Mesodermal cell (in vitro differentiated cells): ENCODE measurements around the gene HINT2.

Experiments
- H3K27ac ChIP-seq: 2 replicates; pipeline ENCODE4 v1.7.0; 2013; ENCODE audit warnings: mild to moderate bottlenecking, low read depth, low read length, moderate library complexity; ENCODE audit not compliant: severe bottlenecking
- H3K36me3 ChIP-seq: 2 replicates; pipeline ENCODE4 v1.7.1; 2013; ENCODE audit warnings: mild to moderate bottlenecking, low read length, moderate library complexity; ENCODE audit not compliant: control insufficient read depth, insufficient read depth
- H3K4me1 ChIP-seq: one replicate; pipeline ENCODE4 v1.7.1; 2013; ENCODE audit warnings: mild to moderate bottlenecking, low read length; ENCODE audit not compliant: insufficient read depth, control insufficient read depth, poor library complexity, severe bottlenecking
- H3K4me3 ChIP-seq: 2 replicates; pipeline ENCODE4 v1.7.0; 2013; ENCODE audit warnings: low read length, control low read depth, mild to moderate bottlenecking; ENCODE audit not compliant: insufficient read depth, poor library complexity, severe bottlenecking; ENCODE audit errors: extremely low read depth
- H3K9me3 ChIP-seq: 2 replicates; pipeline ENCODE4 v1.7.1; 2013; ENCODE audit warnings: mild to moderate bottlenecking, low read length, moderate library complexity; ENCODE audit not compliant: control insufficient read depth
- WGBS, 2 experiments: methylation state at CpG; one replicate each; pipeline ENCODE4 v1.1.5; 2013; ENCODE audit warnings: missing lambda C conversion rate in 2 of 2; ENCODE audit not compliant: insufficient coverage in 2 of 2; 5-methylcytosine and 5-hydroxymethylcytosine counted together

HINT2 gene

DNA sequence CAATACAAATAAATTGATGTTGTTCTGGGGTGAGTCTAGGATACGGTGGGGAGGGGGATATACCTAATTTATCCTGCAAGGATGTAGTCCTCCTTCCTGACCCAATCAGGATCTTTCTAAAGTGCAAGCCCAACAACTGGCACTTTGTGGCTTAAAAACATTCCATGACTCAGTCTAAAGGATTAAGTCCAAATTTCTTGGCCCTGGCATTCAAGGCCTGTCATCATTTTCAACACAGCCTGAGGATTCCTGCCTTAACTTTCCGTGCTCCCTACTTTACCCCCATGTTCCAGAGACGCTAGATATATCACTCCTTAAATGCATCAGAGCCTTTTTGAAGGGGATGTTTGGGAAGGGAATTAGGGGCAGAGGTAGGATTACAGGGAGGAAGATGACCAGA is 12.6 kb upstream of the HINT2 start:
- Histone ChIP-seq H3K27ac (no peak overlapping the region), H3K9me3 (no peaks in the 10 kb centered on the region), H3K4me3 (no peak overlapping the region), H3K36me3 (no peaks in the 10 kb centered on the region), H3K4me1 (peaks cover 2% of the 10 kb centered on the region)
- WGBS, 2 experiments = no CpG with 5 or more reads among the region's 3 CpGs

DNA sequence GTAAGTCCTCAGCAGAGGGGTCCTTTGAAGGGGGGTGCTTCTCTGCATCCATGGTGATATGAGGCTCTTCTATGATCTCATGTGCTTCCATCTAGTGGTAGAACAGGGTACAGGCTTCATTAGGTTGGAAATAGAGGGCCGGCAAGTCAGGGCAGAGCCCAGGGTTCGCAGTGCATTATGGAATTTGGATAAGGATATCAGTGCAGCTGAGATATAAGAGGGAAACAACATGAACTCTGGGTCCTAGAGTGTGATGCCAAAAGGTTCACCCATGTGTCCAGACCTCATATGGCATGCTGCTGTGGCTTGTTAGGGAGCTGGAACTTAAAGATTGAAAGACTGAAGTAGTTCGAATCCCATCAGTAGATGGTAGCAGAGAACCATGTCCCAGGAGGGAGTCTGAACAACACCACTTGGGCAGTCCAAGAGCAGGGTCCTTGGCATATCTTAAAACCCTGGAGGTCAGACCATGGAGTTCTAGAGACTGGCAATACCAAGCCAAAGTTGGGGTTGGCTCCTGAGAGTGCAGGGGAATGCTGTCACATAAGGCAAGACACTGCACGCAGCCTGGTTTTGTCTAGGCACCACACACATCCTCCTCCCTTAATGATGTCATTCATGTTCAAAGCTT is 11.3 kb upstream of the HINT2 start:
- whole genome bisulfite sequencing, 2 experiments = 61 to 67% methylated on average over 4 of the region's 4 CpGs
- H3K27ac ChIP-seq = no peak overlapping the region
- no peak overlapping the region for H3K4me3 ChIP-seq
- H3K36me3 ChIP-seq = no peaks in the 10 kb centered on the region
- peaks cover 2% of the 10 kb centered on the region for H3K4me1 ChIP-seq
- H3K9me3 ChIP-seq = no peaks in the 10 kb centered on the region

DNA sequence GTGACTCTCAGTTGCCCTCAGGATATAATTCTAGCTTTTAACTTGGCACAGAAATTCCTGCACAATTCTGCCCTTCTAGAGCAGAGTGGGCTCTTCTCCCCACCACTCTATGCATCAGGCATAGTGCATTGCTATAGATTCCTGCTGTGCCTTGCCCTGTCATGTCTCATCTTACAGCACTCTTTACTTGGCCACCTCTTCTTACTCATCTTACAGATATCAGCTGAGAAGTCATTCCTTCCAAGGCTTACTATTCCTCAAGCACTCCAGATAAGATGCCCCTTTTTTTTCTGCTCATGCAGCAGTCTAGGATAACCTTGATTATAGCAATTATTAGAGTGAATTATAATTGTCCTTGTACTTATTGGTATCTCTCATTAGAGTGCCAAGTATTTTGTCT is 8.1 kb upstream of the HINT2 start:
- Histone ChIP-seq H3K4me1 (no peaks in the 10 kb centered on the region), H3K9me3 (no peaks in the 10 kb centered on the region), H3K4me3 (no peak overlapping the region), H3K36me3 (no peaks in the 10 kb centered on the region), H3K27ac (no peak overlapping the region)

DNA sequence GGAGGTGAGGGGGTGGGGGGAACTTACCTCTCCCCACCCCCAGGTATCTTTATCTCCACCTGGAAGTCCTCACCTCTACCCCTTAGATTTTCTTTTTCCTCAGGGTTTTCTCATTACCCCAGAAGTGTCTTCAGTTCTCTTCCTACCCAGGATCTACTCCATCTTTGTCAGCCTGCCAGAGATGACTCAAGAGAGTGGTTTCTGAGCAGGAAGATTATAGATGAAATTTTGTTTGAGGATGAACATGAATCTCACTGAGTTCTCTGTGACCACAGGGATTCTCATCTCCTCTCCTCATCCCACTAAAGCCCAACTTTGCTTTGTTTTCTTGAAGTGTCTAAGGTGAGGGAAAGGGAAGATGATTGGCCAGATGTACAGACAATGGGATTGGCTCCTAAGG is 5.2 kb upstream of the HINT2 start:
- H3K36me3 ChIP-seq = no peaks in the 10 kb centered on the region
- no peak overlapping the region for H3K4me3 ChIP-seq
- no peak overlapping the region for H3K27ac ChIP-seq
- no peaks in the 10 kb centered on the region for H3K4me1 ChIP-seq
- no peaks in the 10 kb centered on the region for H3K9me3 ChIP-seq

DNA sequence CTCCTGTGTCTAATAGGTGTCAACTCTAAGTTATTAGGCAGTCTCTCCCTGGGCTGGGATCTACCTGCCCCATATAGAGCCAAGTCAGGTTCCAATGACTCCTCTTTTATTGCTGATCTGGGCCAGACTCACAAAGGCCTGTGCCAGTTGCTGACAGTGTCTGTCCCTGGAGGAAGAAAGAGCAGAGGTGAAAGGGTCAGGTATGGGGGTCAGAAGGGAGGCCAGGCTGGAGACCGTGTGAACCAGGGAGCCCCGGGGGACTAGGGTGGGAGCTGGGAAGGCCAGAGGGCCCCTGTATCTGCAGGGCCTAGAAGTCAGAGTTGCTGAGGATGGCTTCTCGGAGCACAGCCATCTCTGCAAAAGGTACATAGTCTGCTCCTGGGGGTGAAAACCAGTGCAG is 3.5 kb upstream of the HINT2 start:
- peaks cover 7% of the 10 kb centered on the region for H3K4me1 ChIP-seq
- H3K36me3 ChIP-seq = no peaks in the 10 kb centered on the region
- WGBS, 2 experiments = 94 to 95% methylated on average over 2 to 3 of the region's 3 CpGs
- no peak overlapping the region for H3K27ac ChIP-seq
- no peak overlapping the region for H3K4me3 ChIP-seq
- H3K9me3 ChIP-seq = no peaks in the 10 kb centered on the region

DNA sequence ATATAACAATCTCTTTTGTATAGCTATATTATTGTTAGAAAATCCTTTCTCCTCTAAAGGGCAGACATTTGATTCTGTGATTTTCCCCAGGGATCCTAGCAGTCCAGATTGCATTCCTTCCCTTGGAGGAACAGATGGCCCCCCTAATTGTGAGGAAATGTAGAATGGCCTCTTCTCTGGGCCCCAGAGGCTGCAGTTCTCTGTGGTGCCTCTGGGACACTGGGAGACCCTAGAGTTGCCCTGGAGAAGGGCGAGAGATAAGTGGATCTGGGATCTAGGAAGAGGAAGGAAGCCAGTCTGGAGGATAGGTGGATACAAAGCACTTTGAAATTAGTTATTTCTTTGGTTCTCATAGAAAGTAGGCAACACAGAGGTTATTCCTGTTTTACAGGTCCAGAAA is 1.9 kb upstream of the HINT2 start:
- no peak overlapping the region for H3K27ac ChIP-seq
- 86% methylated on average over 1 of the region's 1 CpG; no CpG with 5 or more reads in 1 of the 2 experiments for WGBS, 2 experiments
- H3K4me1 ChIP-seq = peaks cover 16% of the 10 kb centered on the region
- no peaks in the 10 kb centered on the region for H3K9me3 ChIP-seq
- no peaks in the 10 kb centered on the region for H3K36me3 ChIP-seq
- H3K4me3 ChIP-seq = no peak overlapping the region

DNA sequence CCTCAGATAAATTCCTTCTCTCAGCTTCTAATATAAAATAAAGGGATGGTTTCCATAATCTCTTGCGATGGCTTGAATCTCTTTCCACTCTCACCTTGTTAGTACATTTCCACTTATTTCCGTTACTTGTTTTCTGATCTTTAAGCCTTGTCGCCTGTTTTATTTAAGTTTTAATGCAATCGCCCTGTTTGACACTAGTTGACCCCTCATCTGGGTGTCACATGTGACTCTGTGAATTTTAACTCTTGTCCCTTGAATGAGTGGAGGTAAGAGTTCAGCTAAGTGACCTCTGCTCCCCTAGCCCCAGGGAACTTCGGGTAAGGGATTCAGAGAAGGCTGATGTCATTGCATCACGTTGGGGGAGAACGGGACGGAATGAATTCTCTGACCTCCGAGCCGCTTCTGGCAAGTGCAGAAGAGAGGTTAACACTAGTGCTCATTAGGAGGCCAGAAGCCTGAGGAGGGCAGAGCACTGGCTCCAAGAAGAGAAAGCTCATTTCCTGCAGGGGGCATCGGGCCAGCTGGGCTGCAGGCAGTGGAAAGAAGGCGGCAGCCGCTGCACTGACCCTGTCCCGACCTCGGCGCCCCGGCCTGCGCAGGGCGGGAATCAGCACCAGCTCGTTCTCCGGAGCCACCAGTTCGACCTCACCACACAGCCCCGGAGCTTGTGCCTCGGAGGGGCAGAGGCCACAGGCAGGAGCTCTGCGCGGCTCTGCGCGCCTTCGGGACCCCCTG is 569 bp downstream of the HINT2 start:
- Histone ChIP-seq H3K4me1 (peaks cover 18% of the 10 kb centered on the region), H3K4me3 (peak overlapping the region; percentile 95), H3K27ac (peak overlapping the region; percentile 91), H3K9me3 (no peaks in the 10 kb centered on the region), H3K36me3 (peaks cover 10% of the 10 kb centered on the region)
- WGBS, 2 experiments = 5 to 16% methylated on average over 22 to 25 of the region's 29 CpGs

DNA sequence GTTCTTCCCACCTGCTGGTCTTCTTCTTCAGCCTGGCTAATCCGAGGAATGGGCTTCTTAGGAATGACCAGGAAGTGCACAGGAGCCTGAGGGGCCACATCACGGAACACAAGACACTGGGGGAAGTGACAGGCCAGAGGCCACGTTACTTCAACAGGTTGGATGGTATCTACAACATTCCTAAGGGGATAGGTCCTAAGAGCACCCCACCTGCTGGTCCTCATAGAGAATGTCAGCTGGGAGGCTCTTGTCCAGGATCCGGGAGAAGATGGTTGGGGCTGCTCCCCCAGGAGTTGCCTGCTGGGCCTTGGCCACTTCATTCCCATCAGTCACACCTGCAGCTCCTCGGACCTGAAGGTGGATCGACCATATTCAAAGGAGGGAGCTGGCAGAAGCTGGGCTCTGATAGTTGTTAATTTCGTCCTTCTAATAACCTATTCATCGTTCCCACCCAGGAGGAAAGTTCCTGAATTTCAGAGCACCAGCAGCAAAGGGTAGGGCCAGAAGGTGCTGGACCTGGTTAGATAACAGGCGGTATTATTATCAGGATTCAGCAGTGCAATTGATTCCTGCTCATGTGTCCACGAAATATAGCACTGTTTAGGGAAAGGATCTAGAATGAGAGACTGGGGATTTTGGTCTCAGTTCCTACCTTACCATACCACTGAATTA is 1.3 kb downstream of the HINT2 start:
- WGBS, 2 experiments = 83 to 93% methylated on average over 5 to 8 of the region's 10 CpGs
- peaks cover 17% of the 10 kb centered on the region for H3K36me3 ChIP-seq
- no peaks in the 10 kb centered on the region for H3K9me3 ChIP-seq
- H3K4me3 ChIP-seq = peak overlapping the region; percentile 95
- H3K27ac ChIP-seq = peak overlapping the region; percentile 91
- peaks cover 18% of the 10 kb centered on the region for H3K4me1 ChIP-seq

DNA sequence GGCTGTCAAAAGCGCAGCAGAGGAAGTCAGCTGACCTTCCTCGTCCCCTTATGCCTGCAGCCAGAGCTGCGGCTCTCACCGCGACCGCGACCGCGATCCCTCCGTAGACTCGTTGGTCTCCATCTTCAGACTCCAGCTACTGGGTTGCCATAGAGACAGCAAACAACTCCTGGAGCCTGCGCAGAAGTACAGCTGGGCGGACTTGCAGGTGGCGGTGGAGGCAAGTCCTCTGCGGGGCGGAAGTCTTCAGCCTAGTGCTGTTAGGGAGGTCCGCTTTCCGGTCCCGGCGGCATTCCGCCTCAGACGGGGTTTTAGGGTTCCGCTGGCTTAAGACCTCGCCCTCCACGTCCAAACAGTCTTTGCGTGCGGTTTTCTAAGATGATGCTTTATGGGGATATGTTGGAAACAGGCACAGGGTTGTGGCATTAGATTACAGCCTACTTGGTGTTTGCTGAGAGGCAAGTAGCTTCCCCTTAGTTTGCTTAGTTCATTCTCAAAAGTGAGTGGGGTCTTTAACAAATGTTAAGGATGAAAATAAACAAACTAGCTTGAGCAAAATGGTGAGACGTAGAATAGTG is 2.7 kb downstream of the HINT2 start, which contains the start of gene SPAG8:
SPAG8 (minus strand) TSS at position 238 of the 578 bp plus-strand sequence; CDS start at position 123, 115 bp downstream.
- H3K4me1 ChIP-seq = peaks cover 18% of the 10 kb centered on the region
- peak within 1 kb of the TSS; percentile 28 for H3K4me3 ChIP-seq
- H3K36me3 ChIP-seq = peaks cover 32% of the 10 kb centered on the region
- 2 to 8% methylated on average over 21 to 22 of the region's 28 CpGs for WGBS, 2 experiments
- peak within 1 kb of the TSS; percentile 33 for H3K27ac ChIP-seq
- no peaks in the 10 kb centered on the region for H3K9me3 ChIP-seq

DNA sequence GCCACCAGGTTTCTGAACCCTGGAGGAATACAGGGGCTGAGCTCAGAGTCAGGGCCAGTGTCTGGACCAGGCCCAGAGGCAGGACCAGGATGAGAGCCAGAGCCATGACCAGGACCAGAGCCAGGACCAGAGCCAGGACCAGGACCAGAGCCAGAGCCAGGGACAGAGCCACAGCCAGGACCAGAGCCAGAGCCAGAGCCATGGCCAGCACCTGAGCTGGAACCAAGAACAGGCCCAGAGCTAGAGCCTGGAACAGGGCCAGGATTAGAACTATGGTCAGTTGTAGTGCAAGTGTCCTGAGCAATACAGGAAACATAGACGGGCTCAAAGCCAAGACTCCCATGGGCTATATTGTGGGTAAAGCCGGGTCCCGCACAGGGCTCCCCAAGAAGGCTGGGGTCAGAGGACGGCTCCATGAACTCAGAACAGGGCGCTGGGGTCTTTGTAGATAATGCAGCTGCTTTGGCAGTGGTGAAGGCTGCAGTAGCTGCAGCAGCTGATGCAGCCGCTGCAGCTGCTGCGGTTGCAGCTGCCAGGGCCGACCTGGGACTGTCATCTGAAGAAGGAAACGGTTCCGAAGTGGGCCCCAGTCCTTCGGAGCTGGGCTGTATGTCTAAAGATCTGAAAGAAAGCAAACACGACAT is 3.3 kb downstream of the HINT2 start:
- Histone ChIP-seq H3K36me3 (peaks cover 36% of the 10 kb centered on the region), H3K9me3 (no peaks in the 10 kb centered on the region), H3K4me1 (peaks cover 18% of the 10 kb centered on the region), H3K4me3 (peak overlapping the region; percentile 28), H3K27ac (peak overlapping the region; percentile 33)
- WGBS, 2 experiments = 44 to 50% methylated on average over 12 of the region's 12 CpGs
